ENCODE results near the gene NOL4L. TPM values are rescaled to one million over a fixed set of nuclear protein-coding genes. Genes with fewer than 3 reads are reported as not detected.

The NOL4L gene
- total RNA-seq, 4 donors from 2014 or later, result 18.5 to 29.9 (median 24.8) TPM

DNA sequence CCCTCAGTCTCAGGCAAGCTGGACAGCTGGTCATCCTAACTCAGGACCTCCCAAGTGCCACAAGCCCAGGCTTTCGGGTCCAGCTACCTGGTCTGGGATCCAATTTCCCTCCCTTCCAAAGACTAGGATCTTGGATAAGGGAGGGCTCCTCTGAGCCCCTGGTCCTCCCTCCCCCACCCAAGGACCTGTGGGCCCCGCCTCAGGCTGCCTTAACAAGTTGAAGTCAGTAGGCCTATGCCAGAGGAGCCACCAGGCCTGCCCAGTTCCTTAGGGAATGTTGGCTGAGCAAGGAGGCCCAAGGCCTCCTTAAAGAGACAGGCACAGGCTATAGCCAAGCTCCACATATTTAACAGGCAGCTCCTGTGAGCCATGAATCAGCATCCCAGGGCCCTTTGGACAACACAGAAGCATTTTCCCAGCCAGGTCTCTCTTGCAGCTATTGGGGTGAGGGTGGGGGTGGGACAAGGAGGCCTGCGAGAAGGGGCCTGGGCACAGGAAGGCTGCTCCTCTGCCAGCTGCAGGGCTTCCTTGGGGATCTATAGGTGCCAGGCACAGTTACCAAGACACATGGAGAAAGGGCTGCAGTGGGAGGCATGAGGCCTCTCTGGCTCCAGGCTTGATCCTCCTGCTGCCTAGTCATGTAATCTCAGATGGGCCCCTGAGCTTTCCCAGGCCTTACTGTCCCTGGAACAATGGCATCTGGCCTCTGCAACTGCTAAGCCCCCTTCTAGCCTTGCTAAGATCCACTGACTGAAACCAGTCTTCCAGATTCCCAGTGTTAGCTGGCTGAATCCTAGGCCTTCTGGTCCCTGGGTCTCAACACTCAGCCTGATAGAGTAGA, 27.4 kb upstream of the NOL4L start:
- TF ChIP-seq, protein P1, sequence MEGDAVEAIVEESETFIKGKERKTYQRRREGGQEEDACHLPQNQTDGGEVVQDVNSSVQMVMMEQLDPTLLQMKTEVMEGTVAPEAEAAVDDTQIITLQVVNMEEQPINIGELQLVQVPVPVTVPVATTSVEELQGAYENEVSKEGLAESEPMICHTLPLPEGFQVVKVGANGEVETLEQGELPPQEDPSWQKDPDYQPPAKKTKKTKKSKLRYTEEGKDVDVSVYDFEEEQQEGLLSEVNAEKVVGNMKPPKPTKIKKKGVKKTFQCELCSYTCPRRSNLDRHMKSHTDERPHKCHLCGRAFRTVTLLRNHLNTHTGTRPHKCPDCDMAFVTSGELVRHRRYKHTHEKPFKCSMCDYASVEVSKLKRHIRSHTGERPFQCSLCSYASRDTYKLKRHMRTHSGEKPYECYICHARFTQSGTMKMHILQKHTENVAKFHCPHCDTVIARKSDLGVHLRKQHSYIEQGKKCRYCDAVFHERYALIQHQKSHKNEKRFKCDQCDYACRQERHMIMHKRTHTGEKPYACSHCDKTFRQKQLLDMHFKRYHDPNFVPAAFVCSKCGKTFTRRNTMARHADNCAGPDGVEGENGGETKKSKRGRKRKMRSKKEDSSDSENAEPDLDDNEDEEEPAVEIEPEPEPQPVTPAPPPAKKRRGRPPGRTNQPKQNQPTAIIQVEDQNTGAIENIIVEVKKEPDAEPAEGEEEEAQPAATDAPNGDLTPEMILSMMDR (IDR thresholded peaks at IDR 0.05), result no peak
- no peak for TF ChIP-seq POLR2A (IDR thresholded peaks at IDR 0.05)
- H3K36me3 ChIP-seq, result no peaks in the 10 kb centered on the region
- H3K27me3 ChIP-seq, result no peaks in the 10 kb centered on the region
- no peak overlapping the region for H3K27ac ChIP-seq
- intact Hi-C loops (cut with DNase I), result no loop called here
- H3K9me3 ChIP-seq, result no peaks in the 10 kb centered on the region
- DNase-seq, result no peak
- 100% methylated on average over 1 to 2 of the region's 3 CpGs for WGBS, 2 donors
- H3K4me3 ChIP-seq (replicated peaks in 1 of 3), result no peak overlapping the region
- no peaks in the 10 kb centered on the region for H3K4me1 ChIP-seq

DNA sequence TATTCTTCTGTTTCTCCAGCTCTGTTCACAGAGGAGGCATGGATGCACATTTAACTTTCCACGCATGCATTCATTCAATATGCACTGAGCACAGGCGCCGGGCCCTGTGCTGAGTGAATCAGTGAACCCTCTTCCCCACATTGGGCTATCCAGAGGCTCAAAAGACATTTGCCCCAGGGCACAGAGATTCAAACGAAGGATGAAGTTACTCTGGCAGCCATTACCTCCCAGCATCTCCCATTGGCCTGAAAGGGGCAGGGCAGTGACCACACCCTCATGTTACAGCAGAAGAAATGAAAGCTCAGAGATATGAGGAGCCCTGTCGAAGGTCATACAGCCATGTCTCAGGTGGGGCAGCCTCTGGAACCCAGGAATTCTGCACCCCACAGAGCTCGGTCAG, 26.7 kb upstream of the NOL4L start:
- TF ChIP-seq POLR2A (IDR thresholded peaks at IDR 0.05), result no peak
- TF ChIP-seq, protein P1 (IDR thresholded peaks at IDR 0.05), result no peak
- H3K27ac ChIP-seq, result no peak overlapping the region
- H3K9me3 ChIP-seq, result no peaks in the 10 kb centered on the region
- intact Hi-C loops (cut with DNase I), result no loop called here
- no peak overlapping the region for H3K4me3 ChIP-seq (replicated peaks in 1 of 3)
- DNase-seq, result no peak
- H3K36me3 ChIP-seq, result no peaks in the 10 kb centered on the region
- no peaks in the 10 kb centered on the region for H3K4me1 ChIP-seq
- H3K27me3 ChIP-seq, result no peaks in the 10 kb centered on the region
- WGBS, 2 donors, result 83 to 95% methylated on average over 4 to 6 of the region's 6 CpGs

DNA sequence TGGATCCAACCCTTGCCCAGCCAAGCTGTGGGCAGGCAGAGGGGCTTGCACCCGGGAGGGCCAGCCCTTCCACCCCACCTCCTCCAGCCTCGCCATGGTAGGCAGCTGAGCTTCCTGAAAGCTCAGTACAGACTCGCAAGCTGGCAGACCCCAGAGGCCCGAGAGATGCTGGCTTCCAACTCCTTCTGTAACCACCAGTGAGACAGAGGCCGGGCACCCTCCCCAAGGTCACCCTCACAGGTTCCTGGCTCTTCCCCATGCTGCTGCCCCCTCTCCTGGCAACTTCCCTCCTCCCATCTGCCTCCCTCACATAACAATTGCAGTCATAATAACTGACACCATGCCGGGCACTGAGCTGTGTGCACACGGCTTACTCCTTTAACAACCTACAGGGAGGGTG, 26.2 kb upstream of the NOL4L start:
- Histone ChIP-seq H3K36me3 (no peaks in the 10 kb centered on the region), H3K9me3 (no peaks in the 10 kb centered on the region), H3K4me1 (no peaks in the 10 kb centered on the region), H3K27ac (no peak overlapping the region), H3K4me3 (replicated peaks in 1 of 3) (no peak overlapping the region), H3K27me3 (no peaks in the 10 kb centered on the region)
- DNase-seq, result no peak
- no peak for TF ChIP-seq POLR2A (IDR thresholded peaks at IDR 0.05)
- TF ChIP-seq, protein P1 (IDR thresholded peaks at IDR 0.05), result no peak
- WGBS, 2 donors, result 65 to 74% methylated on average over 7 of the region's 7 CpGs
- intact Hi-C loops (cut with DNase I), result no loop called here

DNA sequence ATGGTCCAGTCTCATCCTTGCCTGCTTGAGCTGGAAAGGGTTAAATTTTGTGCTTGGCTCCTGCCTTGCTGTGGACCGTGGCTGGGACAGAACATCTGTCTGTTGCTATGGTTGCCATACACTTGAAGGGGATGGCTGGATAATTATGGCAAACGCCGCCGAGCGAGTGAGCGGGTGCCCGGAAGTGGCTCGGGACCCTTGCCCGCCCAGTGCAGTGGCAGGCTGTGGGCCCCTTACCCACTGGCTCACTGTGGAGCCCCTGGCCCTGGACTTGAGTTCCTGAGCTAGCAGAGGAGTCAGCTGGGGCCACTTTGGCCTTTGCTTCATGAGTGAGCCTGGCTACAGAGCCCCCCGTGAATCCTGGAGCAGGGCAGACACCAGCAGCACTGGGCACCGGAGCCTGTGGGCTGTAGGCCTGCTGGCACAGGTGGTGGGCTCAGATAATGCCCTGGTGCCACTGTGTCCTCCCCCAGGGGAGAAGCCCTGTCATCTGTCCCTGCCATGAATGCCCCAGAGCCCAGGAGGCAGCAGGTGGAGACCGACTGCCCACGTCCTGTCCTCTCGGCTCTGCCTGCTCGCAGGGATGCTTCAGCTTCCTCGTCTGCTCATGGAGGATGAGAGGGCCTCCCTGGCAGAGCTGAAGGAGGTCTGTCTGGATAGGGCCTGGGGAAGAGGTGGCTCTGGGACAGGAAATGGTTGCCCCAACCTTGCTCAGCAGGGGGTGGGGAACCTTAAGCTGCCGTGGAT, 25.5 kb upstream of the NOL4L start:
- no peak for TF ChIP-seq POLR2A (IDR thresholded peaks at IDR 0.05)
- TF ChIP-seq, protein P1 (IDR thresholded peaks at IDR 0.05), result no peak
- Histone ChIP-seq H3K27me3 (no peaks in the 10 kb centered on the region), H3K9me3 (no peaks in the 10 kb centered on the region), H3K4me3 (replicated peaks in 1 of 3) (no peak overlapping the region), H3K27ac (no peak overlapping the region), H3K4me1 (no peaks in the 10 kb centered on the region), H3K36me3 (no peaks in the 10 kb centered on the region)
- DNase-seq, result no peak
- intact Hi-C loops (cut with DNase I), result no loop called here
- WGBS, 2 donors, result 63 to 73% methylated on average over 5 to 15 of the region's 17 CpGs

DNA sequence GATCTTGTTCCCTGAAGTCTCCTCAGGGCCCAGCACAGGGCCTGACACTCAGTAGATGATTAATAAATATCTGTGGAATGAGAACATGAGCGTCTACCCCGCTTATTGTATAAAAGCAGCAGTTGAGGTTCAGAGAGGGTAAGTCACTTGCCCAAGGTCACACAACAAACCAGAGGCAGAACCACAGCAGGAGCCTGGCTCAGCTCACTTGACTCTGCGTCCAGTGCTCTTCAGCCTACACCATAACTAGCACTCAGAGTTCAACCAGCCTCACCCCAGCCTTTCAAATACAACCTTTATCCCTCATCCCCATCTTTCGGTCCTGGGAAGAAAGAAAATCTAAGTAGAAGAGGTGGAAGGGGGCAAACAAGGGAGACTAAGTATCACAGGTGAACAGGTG, 24.9 kb upstream of the NOL4L start:
- H3K4me3 ChIP-seq (replicated peaks in 1 of 3), result no peak overlapping the region
- H3K4me1 ChIP-seq, result no peaks in the 10 kb centered on the region
- intact Hi-C loops (cut with DNase I), result no loop called here
- no peaks in the 10 kb centered on the region for H3K36me3 ChIP-seq
- H3K27me3 ChIP-seq, result no peaks in the 10 kb centered on the region
- 96 to 100% methylated on average over 4 of the region's 4 CpGs for WGBS, 2 donors
- no peak for DNase-seq
- no peaks in the 10 kb centered on the region for H3K9me3 ChIP-seq
- TF ChIP-seq, protein P1 (IDR thresholded peaks at IDR 0.05), result no peak
- TF ChIP-seq POLR2A (IDR thresholded peaks at IDR 0.05), result no peak
- no peak overlapping the region for H3K27ac ChIP-seq

All from thyroid gland (tissue), 4 donors.